Measurements from ENCODE around the gene TCF7L2.

TCF7L2 gene

DNA sequence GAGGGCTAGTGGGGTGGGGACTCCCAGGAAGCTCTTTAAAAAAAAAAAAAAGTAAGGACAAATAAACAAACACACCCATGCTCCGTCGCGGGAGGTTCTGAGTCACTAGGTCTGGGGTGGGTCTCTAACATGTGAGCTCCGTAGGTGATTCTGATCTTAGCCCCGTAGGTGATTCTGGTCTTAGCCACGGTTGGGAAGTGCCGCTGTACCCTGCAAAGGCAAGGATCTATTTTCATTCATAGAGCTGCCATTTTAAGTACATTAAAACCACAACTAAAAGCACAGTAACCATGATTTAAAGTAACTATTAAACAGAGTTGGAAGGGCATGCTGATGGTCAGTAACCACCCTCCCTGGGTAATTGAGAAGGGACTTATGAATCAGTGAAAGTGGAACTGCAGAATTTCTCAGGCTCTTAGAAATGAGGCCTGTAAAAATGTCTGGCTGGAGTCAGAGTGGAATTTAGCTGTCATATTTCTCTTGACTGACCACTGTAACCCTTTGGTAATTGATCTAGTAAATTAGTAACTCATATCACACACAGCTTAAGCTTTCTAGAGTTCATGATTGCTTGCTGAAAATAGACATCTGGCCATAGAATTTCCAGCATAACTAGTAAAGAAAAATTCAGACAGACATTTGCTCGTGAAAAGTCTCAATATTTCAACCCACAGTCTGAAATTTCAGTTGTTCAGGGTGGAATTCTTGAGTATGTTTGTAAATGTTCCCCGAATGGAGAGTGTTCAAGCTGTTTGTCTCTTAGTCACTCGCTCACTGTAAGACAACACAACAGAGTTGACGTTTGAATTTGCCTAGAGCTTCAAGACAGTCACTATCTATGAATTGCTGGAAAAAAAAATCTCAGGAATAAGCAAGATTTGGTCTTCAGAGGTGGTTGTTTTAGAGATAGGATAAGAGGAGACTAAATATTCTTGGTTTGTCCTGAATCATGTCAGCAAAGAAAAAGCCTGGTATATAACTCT is 34.2 kb upstream of the TCF7L2 start:
- H3K9me3 ChIP-seq, result no peaks in the 10 kb centered on the region
- TF ChIP-seq, protein P1, sequence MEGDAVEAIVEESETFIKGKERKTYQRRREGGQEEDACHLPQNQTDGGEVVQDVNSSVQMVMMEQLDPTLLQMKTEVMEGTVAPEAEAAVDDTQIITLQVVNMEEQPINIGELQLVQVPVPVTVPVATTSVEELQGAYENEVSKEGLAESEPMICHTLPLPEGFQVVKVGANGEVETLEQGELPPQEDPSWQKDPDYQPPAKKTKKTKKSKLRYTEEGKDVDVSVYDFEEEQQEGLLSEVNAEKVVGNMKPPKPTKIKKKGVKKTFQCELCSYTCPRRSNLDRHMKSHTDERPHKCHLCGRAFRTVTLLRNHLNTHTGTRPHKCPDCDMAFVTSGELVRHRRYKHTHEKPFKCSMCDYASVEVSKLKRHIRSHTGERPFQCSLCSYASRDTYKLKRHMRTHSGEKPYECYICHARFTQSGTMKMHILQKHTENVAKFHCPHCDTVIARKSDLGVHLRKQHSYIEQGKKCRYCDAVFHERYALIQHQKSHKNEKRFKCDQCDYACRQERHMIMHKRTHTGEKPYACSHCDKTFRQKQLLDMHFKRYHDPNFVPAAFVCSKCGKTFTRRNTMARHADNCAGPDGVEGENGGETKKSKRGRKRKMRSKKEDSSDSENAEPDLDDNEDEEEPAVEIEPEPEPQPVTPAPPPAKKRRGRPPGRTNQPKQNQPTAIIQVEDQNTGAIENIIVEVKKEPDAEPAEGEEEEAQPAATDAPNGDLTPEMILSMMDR (IDR thresholded peaks at IDR 0.05), result no peak
- no peaks in the 10 kb centered on the region for H3K27me3 ChIP-seq
- no peak overlapping the region for H3K27ac ChIP-seq
- H3K4me3 ChIP-seq (ENCODE audit: low read depth in 1 of 2, low read length in 1 of 2), result no peak overlapping the region
- H3K4me1 ChIP-seq (ENCODE audit: control insufficient read depth in 1 of 2, insufficient read depth in 1 of 2, low read depth in 1 of 2, low read length in 1 of 2), result peaks cover 17 to 19% of the 10 kb centered on the region in 2 experiments
- no peaks in the 10 kb centered on the region for H3K36me3 ChIP-seq

DNA sequence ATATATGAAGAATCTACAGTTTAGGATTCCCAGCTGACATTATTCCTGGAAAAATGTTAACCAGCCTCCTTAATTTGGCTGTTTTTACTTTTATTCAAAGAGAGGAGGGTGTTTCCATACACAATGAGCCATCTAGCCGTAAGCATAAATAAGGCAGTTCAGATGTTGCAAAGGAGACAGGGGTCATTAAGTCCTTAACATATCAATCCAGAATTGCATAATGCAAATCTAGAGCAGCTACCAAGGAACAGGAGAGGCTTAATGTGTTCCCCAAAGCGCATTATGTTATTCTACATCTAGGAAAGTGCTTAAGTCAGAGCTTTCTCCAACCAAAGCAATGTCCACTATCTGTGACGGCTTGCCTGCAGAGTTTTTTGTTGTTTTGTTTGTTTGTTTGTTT is 32.4 kb upstream of the TCF7L2 start:
- H3K27ac ChIP-seq, result no peak overlapping the region
- no peaks in the 10 kb centered on the region for H3K9me3 ChIP-seq
- no peaks in the 10 kb centered on the region for H3K36me3 ChIP-seq
- H3K27me3 ChIP-seq, result no peaks in the 10 kb centered on the region
- H3K4me1 ChIP-seq (ENCODE audit: control insufficient read depth in 1 of 2, insufficient read depth in 1 of 2, low read depth in 1 of 2, low read length in 1 of 2), result peaks cover 14 to 15% of the 10 kb centered on the region in 2 experiments
- no peak overlapping the region for H3K4me3 ChIP-seq (ENCODE audit: low read depth in 1 of 2, low read length in 1 of 2)
- TF ChIP-seq, protein P1 (IDR thresholded peaks at IDR 0.05), result no peak

DNA sequence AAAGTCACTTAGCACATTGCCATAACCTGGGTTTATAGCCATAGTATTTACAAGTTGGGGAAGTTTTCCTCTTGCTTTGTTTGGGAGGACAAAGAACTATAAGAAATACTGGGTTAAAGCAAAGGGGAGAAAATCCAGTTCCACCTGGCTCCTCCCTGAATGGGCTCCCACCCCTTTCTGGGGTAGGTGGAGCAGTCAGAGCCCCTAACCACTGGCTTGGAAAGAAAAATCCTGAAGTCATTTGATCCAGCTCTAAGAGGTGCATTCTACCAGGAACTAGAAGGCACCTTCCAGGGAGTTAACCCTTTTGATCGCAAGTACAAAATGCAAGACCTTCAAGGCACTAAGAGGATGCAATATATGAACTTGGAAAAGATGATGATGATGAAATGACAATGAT is 31.3 kb upstream of the TCF7L2 start:
- no peaks in the 10 kb centered on the region for H3K9me3 ChIP-seq
- TF ChIP-seq, protein P1 (IDR thresholded peaks at IDR 0.05), result no peak
- H3K4me3 ChIP-seq (ENCODE audit: low read depth in 1 of 2, low read length in 1 of 2), result no peak overlapping the region
- H3K27ac ChIP-seq, result no peak overlapping the region
- no peaks in the 10 kb centered on the region for H3K27me3 ChIP-seq
- no peaks in the 10 kb centered on the region for H3K36me3 ChIP-seq
- peaks cover 4% of the 10 kb centered on the region in 2 experiments for H3K4me1 ChIP-seq (ENCODE audit: control insufficient read depth in 1 of 2, insufficient read depth in 1 of 2, low read depth in 1 of 2, low read length in 1 of 2)

DNA sequence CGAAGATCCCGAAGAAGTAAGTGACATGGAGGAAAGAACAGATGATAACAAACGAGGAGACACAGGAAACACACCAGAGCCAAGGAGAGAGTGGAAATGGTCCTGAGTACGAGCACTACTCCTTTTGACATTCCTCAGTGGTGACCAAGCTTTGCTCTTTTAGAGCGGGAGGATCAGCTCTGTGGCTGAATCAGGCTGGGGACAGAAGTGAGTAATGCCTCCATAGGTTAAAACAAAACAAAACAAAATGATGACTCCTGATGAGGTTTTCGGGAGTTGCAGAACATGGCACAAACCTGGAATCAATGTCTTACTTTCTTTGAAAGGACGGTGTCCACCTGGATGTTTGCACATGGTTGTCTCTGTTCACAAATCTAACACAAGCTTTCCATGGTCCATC is 30.3 kb upstream of the TCF7L2 start:
- Histone ChIP-seq H3K36me3 (no peaks in the 10 kb centered on the region), H3K4me1 (ENCODE audit: control insufficient read depth in 1 of 2, insufficient read depth in 1 of 2, low read depth in 1 of 2, low read length in 1 of 2) (no peaks in the 10 kb centered on the region), H3K27ac (no peak overlapping the region), H3K9me3 (no peaks in the 10 kb centered on the region), H3K27me3 (no peaks in the 10 kb centered on the region), H3K4me3 (ENCODE audit: low read depth in 1 of 2, low read length in 1 of 2) (no peak overlapping the region)
- TF ChIP-seq, protein P1 (IDR thresholded peaks at IDR 0.05), result no peak

DNA sequence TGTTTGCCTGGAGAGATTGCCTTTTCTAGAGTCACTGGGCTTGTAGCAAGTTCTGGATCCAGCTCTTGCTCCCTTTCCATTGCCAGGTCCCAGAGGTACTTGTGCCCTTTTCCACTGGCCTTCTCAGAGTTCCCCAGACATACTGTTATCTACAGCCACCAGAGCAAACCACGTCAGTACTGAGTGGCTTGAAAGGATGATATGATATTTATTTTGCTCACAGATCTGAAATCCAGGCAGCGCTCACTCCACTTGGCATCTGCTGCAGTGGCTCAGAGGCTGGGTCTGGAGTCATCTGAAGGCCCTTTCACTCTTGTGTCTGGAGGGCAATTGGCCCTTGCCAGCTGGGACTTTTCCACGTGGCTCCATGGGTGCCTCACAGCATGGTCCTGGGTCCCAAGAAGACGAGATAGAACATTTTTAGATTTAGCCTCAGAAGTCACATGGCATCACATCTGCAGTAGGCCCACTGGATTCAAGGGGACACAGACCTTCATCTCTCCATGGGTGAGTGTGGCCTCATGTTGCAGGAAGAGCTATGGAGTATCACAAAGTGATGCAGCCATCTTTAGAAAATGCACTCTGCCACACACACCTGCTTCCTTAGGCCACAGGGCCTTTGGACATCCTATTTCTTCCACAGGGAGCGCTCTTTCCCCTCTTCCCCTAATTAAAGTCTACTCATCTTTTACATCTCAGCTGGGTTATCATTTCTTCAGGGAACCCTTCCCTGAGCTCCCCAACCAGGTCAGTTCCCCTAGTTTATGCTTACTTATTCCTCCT is 22.9 kb upstream of the TCF7L2 start:
- Histone ChIP-seq H3K4me1 (ENCODE audit: control insufficient read depth in 1 of 2, insufficient read depth in 1 of 2, low read depth in 1 of 2, low read length in 1 of 2) (no peaks in the 10 kb centered on the region), H3K27ac (no peak overlapping the region), H3K36me3 (no peaks in the 10 kb centered on the region), H3K9me3 (no peaks in the 10 kb centered on the region), H3K4me3 (ENCODE audit: low read depth in 1 of 2, low read length in 1 of 2) (no peak overlapping the region), H3K27me3 (no peaks in the 10 kb centered on the region)
- TF ChIP-seq, protein P1 (IDR thresholded peaks at IDR 0.05), result no peak

All from neutrophil (primary cell).